NCI-H1048 (cell line): ENCODE data around the gene EXOSC7.
"Not testable (repeated sequence)": the region's sequence is repeated elsewhere in the genome, so short reads cannot be mapped to it uniquely, and the experiment has no call there.

Experiments used
- DNase-seq: peaks from one replicate; lab custom pipeline; 2025; lab: John Stamatoyannopoulos, UW

Gene EXOSC7

GRCh38 chr3:44976002-44976815, at the start of gene EXOSC7, which contains the start of gene ZDHHC3:
Gene EXOSC7, plus strand, starts transcription at chr3:44976244. Its CDS starts 34 bp downstream, at chr3:44976278.
Gene ZDHHC3, minus strand, starts transcription at chr3:44976174. Its CDS starts 16,738 bp downstream, at chr3:44959436.
- peak; percentile 77 for DNase-seq

GRCh38 chr3:44926921-44927320, 49.1 kb upstream of the EXOSC7 start:
- no peak for DNase-seq

- no peak for DNase-seq
Observed at GRCh38 chr3:44927371-44927770, 48.7 kb upstream of the EXOSC7 start.

- DNase-seq, result no peak
Observed at GRCh38 chr3:44929782-44930181, 46.3 kb upstream of the EXOSC7 start.

GRCh38 chr3:44930911-44931310, 45.1 kb upstream of the EXOSC7 start:
- DNase-seq, result no peak

- no peak for DNase-seq
Observed at GRCh38 chr3:44931791-44932190, 44.3 kb upstream of the EXOSC7 start.

- DNase-seq, result no peak
Observed at GRCh38 chr3:44932271-44932670, 43.8 kb upstream of the EXOSC7 start.

GRCh38 chr3:44932986-44933944, 42.8 kb upstream of the EXOSC7 start:
- DNase-seq, result no peak

- no peak for DNase-seq
Observed at GRCh38 chr3:44939581-44940036, 36.4 kb upstream of the EXOSC7 start.

- DNase-seq, result no peak
Observed at GRCh38 chr3:44942202-44942921, 33.7 kb upstream of the EXOSC7 start.

- no peak for DNase-seq
Observed at GRCh38 chr3:44948239-44948638, 27.8 kb upstream of the EXOSC7 start.

- not testable (repeated sequence) for DNase-seq
Observed at GRCh38 chr3:44949770-44950169, 26.3 kb upstream of the EXOSC7 start.

- no peak for DNase-seq
Observed at GRCh38 chr3:44950275-44950734, 25.7 kb upstream of the EXOSC7 start.

- DNase-seq, result no peak
Observed at GRCh38 chr3:44952689-44953088, 23.4 kb upstream of the EXOSC7 start.

GRCh38 chr3:44954304-44954703, 21.7 kb upstream of the EXOSC7 start:
- no peak for DNase-seq

GRCh38 chr3:44954962-44955361, 21.1 kb upstream of the EXOSC7 start:
- no peak for DNase-seq

- DNase-seq, result no peak
Observed at GRCh38 chr3:44955917-44956316, 20.1 kb upstream of the EXOSC7 start.

- DNase-seq, result no peak
Observed at GRCh38 chr3:44957986-44958385, 18.1 kb upstream of the EXOSC7 start.

- no peak for DNase-seq
Observed at GRCh38 chr3:44958386-44958785, 17.7 kb upstream of the EXOSC7 start.

- DNase-seq, result no peak
Observed at GRCh38 chr3:44960387-44961026, 15.5 kb upstream of the EXOSC7 start.

GRCh38 chr3:44961888-44962287, 14.2 kb upstream of the EXOSC7 start:
- DNase-seq, result no peak
